CD4-positive, alpha-beta T cell treated with Interleukin-2 at 100 ng/mL for 4 hours (primary cell): ENCODE data around the gene DGAT2.
"Not testable (repeated sequence)": the region's sequence is repeated elsewhere in the genome, so short reads cannot be mapped to it uniquely, and the experiment has no call there.

ENCODE experiments used
- DNase-seq: peaks from one replicate; pipeline ENCODE4 v3.0.0-alpha.2; 2020; ENCODE audit warnings: low spot score

The DGAT2 gene

GRCh38 chr11:75754933-75755332, 13.6 kb upstream of the DGAT2 start:
- DNase-seq, result not testable (repeated sequence)

GRCh38 chr11:75757651-75758050, 10.9 kb upstream of the DGAT2 start:
- no peak for DNase-seq

DNA sequence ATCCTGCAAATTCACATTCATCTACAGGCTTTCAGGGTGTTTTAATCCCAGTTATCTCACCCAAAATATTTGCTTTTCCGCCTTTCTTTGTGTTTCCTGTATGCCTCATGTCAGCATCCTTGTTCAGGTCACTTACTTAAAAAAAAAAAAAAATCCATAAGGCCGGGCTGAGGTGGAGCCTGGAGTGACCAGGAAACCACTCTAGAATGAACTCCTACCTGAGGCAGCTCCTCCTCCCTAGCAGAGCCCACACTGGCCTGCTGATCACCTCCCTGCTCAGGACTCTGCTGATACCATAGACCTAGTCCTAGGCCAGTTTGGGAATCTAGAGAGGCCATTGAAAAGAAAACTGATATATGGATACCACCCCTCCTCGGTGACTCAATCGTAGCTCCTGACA, 8.7 kb upstream of the DGAT2 start:
- no peak for DNase-seq

- no peak for DNase-seq
Observed at GRCh38 chr11:75760243-75760642, 8.3 kb upstream of the DGAT2 start.

GRCh38 chr11:75760710-75761493, 7.7 kb upstream of the DGAT2 start:
- DNase-seq, result no peak

DNA sequence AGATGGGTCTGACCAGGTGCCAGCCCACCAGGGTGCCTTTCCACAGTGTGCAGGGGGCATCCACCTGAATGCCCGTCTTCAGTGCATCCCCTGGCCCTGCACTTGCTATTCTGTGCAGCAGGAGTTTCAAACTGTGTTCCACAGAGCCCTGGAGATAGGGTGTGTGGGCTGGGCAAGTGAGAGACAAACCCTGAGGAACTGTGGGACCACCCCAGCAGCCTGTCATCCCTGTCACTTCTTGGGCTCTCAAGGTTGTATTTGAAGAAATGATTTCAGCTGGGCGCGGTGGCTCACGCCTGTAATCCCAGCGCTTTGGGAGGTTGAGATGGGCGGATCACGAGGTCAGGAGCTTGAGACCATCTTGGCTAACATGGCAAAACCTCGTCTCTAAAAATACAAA, 6.4 kb upstream of the DGAT2 start:
- no peak for DNase-seq

- DNase-seq, result no peak
Observed at GRCh38 chr11:75762885-75763284, 5.7 kb upstream of the DGAT2 start.

GRCh38 chr11:75763846-75764245, 4.7 kb upstream of the DGAT2 start:
- DNase-seq, result no peak

DNA sequence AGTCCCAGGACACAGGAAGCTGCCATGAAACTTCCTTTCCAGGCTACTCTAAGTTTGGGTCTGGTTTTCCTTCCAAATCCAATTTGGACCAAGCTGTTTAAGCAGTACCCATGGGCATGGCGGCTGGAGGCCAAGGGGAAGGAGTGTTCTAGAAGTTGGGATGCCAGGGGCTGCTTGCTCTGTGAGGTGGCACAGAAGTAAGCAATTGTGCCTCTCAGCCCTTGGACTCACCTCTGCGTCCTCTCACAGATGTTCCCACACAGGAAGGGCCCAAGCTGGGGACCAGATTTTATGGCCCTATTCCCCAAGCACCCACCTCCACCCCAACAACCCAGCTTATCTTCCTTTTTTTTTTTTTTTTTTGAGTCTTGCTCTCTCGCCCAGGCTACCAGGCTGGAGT, 3.5 kb upstream of the DGAT2 start:
- DNase-seq, result no peak

- DNase-seq, result no peak
Observed at GRCh38 chr11:75766443-75767227, 1.9 kb upstream of the DGAT2 start.

DNA sequence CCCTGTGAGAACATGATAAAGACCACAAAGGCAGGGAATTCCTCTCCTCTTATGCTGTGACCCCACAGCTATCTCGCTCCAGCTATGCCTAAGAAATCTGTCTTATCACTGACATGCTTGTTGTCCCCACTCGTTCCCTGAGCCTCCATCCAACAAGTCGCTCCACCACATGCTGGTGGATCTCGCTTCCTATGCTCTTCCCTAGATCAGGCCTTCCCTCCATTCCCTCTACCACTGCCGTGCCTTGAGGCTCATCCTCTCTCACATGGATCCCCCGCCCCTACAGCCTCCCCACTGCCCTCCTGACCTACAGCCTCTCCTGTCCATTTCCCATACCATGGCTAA, 1.4 kb upstream of the DGAT2 start:
- DNase-seq, result no peak

GRCh38 chr11:75767793-75768111, 826 bp upstream of the DGAT2 start:
- no peak for DNase-seq

- DNase-seq, result no peak
Observed at GRCh38 chr11:75768909-75769771, 562 bp downstream of the DGAT2 start.

DNA sequence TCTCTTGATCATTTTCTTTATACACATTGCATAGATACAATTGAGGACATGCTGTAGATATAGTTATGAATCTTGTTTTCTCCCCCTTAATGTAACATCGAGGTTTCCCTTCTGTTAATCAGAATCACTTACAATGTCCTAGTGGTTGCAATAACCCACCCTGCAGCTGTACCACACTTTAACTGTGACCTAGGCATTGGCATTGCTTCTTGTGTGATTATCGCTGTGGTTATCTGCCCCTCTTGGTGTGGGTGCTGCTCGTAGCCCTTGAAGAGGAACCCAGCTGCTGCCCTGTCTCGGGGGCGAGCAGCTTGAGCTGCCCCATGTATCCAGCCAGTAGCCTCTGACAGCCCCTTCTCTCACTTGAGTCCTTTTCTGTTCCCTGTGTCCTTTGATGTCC, 1.5 kb downstream of the DGAT2 start:
- DNase-seq, result no peak

DNA sequence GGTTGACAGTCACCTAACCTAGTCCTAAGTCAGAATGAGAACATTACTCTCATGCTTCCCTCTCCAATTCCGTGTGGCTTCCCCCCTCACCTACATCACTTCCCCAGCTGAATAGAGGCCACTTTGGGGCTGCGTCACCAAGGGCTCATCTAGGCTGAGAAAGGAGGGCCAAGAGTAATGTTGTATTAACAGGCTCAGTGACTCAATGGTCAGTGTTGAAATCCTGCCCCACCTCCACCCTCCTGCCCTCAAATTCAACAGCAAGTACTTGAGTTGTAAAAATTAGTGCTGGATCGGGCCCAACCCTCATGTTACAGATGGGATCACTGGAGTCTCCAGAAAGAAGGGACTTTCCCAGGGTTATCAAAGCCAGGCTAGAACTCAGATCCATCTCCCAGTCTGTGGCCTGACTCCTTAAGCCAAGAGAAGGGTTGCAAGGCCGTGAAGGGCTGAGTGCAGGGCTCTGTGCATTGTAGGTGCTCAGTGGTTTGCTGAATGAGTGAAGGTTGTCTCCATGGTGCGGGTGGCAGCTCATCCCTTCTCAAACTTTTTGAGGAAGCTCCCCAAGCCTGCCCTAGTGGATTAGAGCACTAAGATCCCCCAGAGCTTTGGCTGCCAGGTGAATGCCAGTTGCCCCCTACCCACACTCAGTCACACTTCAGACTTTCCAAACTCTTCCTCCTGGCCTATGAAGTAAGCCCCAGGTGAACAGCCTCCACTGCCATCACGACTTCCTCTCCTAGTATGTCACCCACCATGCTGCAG, 3.2 kb downstream of the DGAT2 start:
- DNase-seq, result no peak

- no peak for DNase-seq
Observed at GRCh38 chr11:75773595-75774353, 5.2 kb downstream of the DGAT2 start.

- DNase-seq, result no peak
Observed at GRCh38 chr11:75775056-75775455, 6.5 kb downstream of the DGAT2 start.

- DNase-seq, result no peak
Observed at GRCh38 chr11:75776546-75776945, 8.0 kb downstream of the DGAT2 start.

- no peak for DNase-seq
Observed at GRCh38 chr11:75777461-75778110, 9.0 kb downstream of the DGAT2 start.

DNA sequence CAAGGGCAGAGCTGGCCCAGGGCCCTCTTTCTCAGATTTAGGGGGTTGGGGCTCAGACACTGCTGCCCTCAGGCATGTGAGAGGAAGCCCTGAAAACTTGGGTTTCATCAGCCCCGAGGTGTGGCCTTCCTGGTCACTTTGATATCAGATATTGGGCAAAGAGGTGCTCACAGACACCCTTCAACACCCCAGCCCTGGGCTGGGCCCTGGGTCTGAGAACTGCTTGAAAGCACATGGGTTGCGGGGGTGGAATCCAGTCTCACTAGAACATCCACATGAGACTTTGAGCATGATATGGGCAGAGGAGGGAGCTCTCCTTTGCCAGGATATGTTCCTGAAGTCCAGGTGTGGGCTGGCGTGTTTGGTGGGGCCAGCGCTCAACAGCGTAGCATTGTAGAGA, 10.4 kb downstream of the DGAT2 start:
- DNase-seq, result no peak

DNA sequence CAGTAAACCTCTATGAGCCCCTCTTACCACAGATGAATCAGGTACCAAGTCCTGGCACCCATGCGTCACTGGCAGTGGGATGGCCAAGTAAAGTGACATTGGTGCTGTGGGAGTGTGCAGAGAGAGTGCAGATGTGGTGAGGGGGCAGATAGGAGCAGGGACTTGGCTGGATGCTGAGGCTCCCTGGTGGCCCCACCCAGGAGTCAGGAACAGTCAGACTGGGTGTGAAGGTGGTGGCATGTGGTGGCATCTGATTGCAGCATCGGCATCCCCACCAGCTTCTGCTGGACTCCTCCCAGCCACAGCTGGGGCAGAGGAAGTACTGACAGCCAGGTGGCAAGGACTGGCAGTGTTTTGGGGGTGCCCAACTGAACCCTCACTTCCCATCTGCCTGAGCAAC, 11.4 kb downstream of the DGAT2 start:
- no peak for DNase-seq
